Neural progenitor cell (in vitro differentiated cells): ENCODE data around the gene FABP7. TPM values are rescaled to one million over a fixed set of nuclear protein-coding genes. Genes with fewer than 3 reads are reported as not detected.
A peak's percentile ranks its signal among the peaks of the same experiment; 100 is the strongest.

Experiments used
- DNase-seq: peaks from one replicate; pipeline ENCODE4 v3.0.0-alpha.2; 2016; ENCODE audit warnings: low spot score
- H2AFZ ChIP-seq: fragments of 200-600 bp; sonication (generic); replicated peaks from 2 replicates; pipeline ENCODE4 v1.6.1; 2016; ENCODE audit warnings: antibody characterized with exemption
- H3F3A ChIP-seq: fragments of 200-600 bp; sonication (generic); 2 replicates; pipeline ENCODE4 v1.6.1; 2016; ENCODE audit warnings: antibody characterized with exemption, low read depth
- H3K27ac ChIP-seq: fragments of 200-600 bp; sonication (generic); 2 replicates; pipeline ENCODE4 v1.5.1; 2016; ENCODE audit warnings: mild to moderate bottlenecking
- H3K27me3 ChIP-seq: fragments of 200-600 bp; sonication (generic); 2 replicates; pipeline ENCODE4 v1.6.1; 2016; ENCODE audit warnings: mild to moderate bottlenecking, moderate library complexity
- H3K36me3 ChIP-seq: fragments of 200-600 bp; sonication (generic); 2 replicates; pipeline ENCODE4 v1.5.1; 2016
- H3K4me1 ChIP-seq: fragments of 200-600 bp; sonication (generic); 2 replicates; pipeline ENCODE4 v1.6.1; 2016; ENCODE audit warnings: mixed run types
- H3K4me2 ChIP-seq: fragments of 200-600 bp; sonication (generic); 2 replicates; pipeline ENCODE4 v1.6.1; 2016
- H3K4me3 ChIP-seq: fragments of 200-600 bp; sonication (generic); 2 replicates; pipeline ENCODE4 v1.5.1; 2016
- H3K79me2 ChIP-seq: fragments of 200-600 bp; sonication (generic); 2 replicates; pipeline ENCODE4 v1.6.1; 2016; ENCODE audit warnings: low read depth
- H3K9ac ChIP-seq: fragments of 200-600 bp; sonication (generic); 2 replicates; pipeline ENCODE4 v1.6.1; 2016
- H3K9me3 ChIP-seq: fragments of 200-600 bp; sonication (generic); 2 replicates; pipeline ENCODE4 v1.5.1; 2016; ENCODE audit warnings: low read depth
- H4K20me1 ChIP-seq: fragments of 200-600 bp; sonication (generic); 2 replicates; pipeline ENCODE4 v1.6.1; 2016; ENCODE audit warnings: low read depth
- H3K27ac Mint-ChIP-seq: 3 replicates; pipeline ENCODE4 v1.8.0; 2021; ENCODE audit warnings: mixed read lengths
- H3K27me3 Mint-ChIP-seq: 2 replicates; pipeline ENCODE4 v1.8.0; 2022; ENCODE audit warnings: low read depth, mild to moderate bottlenecking, inconsistent platforms, moderate library complexity, mixed read lengths; ENCODE audit not compliant: insufficient read depth
- H3K36me3 Mint-ChIP-seq: 3 replicates; pipeline ENCODE4 v1.8.0; 2021; ENCODE audit warnings: mixed read lengths
- H3K4me1 Mint-ChIP-seq: 3 replicates; pipeline ENCODE4 v1.8.0; 2021; ENCODE audit warnings: mixed read lengths
- H3K4me3 Mint-ChIP-seq: 3 replicates; pipeline ENCODE4 v1.8.0; 2021; ENCODE audit warnings: mild to moderate bottlenecking, moderate library complexity, mixed read lengths
- H3K9me3 Mint-ChIP-seq: 3 replicates; pipeline ENCODE4 v1.8.0; 2020; ENCODE audit warnings: mixed read lengths
- EZH2 ChIP-seq: fragments of 200-600 bp; sonication (generic); IDR thresholded peaks from 2 replicates; pipeline ENCODE4 v1.6.1; 2017; ENCODE audit warnings: antibody characterized with exemption, mild to moderate bottlenecking, moderate library complexity
- EZH2phosphoT487 ChIP-seq: fragments of 200-600 bp; sonication (generic); IDR thresholded peaks from 2 replicates; pipeline ENCODE4 v1.6.1; 2017; ENCODE audit warnings: antibody characterized with exemption
- total RNA-seq: library from RNA; depleted of rRNA; stranded (reverse); fragments of >200 nt; gene quantifications from 2 replicates; pipeline ENCODE4 v1.2.3, GENCODE V29; 2015; ENCODE audit warnings: low replicate concordance
- TF ChIP-seq, protein P1 (sequence below): fragments of 200-600 bp; sonication (generic); IDR thresholded peaks from 2 replicates; pipeline ENCODE4 v1.5.1; 2017; ENCODE audit warnings: antibody characterized with exemption, mild to moderate bottlenecking

Gene FABP7
- total RNA-seq, 1 donor from 2014 or later: 58.2 TPM

DNA sequence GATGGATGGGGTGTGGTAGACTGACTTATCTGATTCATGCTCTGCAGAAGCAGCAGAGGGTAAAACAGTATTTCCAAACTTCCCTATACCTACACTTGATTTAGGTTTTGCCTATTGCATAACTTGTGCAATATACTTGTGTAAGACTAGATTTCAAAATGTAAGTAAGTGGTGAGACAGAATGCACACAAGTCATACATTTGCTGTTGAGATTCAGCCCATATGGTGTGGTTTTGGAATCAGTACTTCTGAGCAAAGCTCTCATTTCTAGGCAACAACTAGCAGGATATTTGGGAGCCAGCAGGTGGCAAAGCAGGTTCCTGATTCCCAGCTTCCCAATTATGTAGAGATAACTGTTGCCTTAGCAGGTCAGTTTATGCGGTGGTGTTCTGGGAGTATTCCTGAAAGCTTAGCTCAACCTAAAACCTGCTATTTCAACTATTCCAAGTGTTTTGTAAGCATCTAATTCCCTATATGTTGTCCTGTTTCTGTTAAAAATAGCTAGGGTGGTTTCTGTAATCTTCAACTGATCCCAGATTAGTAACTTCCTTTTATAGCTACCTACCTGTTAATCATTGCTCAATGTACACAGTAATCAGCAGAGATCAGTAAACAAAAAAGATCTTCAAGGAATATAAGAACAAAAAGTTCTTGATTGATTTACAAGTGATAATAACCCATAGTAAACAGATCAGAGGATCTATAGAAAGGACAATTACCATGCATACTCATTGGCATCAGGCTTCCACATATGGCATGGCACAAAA, 8.5 kb upstream of the FABP7 start:
- no peak overlapping the region for H2AFZ ChIP-seq
- Mint-ChIP-seq H3K9me3 (peaks cover under 1% of the 10 kb centered on the region), H3K4me3 (no peak overlapping the region), H3K27ac (no peak overlapping the region), H3K4me1 (no peaks in the 10 kb centered on the region), H3K27me3 (no peaks in the 10 kb centered on the region), H3K36me3 (no peaks in the 10 kb centered on the region)
- no peaks in the 10 kb centered on the region for H3K9me3 ChIP-seq
- no peak overlapping the region for H3K27ac ChIP-seq
- no peak overlapping the region for H3K9ac ChIP-seq
- peak; percentile 34 for DNase-seq
- no peak overlapping the region for H3K4me3 ChIP-seq
- H3K79me2 ChIP-seq: no peaks in the 10 kb centered on the region
- no peaks in the 10 kb centered on the region for H3K27me3 ChIP-seq
- H3K4me2 ChIP-seq: no peak overlapping the region
- peaks cover 6% of the 10 kb centered on the region for H3K4me1 ChIP-seq
- H4K20me1 ChIP-seq: no peaks in the 10 kb centered on the region
- H3F3A ChIP-seq: no peaks in the 10 kb centered on the region
- H3K36me3 ChIP-seq: no peaks in the 10 kb centered on the region
- TF ChIP-seq EZH2 (no peak), EZH2phosphoT487 (no peak)
- TF ChIP-seq, protein P1, sequence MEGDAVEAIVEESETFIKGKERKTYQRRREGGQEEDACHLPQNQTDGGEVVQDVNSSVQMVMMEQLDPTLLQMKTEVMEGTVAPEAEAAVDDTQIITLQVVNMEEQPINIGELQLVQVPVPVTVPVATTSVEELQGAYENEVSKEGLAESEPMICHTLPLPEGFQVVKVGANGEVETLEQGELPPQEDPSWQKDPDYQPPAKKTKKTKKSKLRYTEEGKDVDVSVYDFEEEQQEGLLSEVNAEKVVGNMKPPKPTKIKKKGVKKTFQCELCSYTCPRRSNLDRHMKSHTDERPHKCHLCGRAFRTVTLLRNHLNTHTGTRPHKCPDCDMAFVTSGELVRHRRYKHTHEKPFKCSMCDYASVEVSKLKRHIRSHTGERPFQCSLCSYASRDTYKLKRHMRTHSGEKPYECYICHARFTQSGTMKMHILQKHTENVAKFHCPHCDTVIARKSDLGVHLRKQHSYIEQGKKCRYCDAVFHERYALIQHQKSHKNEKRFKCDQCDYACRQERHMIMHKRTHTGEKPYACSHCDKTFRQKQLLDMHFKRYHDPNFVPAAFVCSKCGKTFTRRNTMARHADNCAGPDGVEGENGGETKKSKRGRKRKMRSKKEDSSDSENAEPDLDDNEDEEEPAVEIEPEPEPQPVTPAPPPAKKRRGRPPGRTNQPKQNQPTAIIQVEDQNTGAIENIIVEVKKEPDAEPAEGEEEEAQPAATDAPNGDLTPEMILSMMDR: peak; percentile 45

DNA sequence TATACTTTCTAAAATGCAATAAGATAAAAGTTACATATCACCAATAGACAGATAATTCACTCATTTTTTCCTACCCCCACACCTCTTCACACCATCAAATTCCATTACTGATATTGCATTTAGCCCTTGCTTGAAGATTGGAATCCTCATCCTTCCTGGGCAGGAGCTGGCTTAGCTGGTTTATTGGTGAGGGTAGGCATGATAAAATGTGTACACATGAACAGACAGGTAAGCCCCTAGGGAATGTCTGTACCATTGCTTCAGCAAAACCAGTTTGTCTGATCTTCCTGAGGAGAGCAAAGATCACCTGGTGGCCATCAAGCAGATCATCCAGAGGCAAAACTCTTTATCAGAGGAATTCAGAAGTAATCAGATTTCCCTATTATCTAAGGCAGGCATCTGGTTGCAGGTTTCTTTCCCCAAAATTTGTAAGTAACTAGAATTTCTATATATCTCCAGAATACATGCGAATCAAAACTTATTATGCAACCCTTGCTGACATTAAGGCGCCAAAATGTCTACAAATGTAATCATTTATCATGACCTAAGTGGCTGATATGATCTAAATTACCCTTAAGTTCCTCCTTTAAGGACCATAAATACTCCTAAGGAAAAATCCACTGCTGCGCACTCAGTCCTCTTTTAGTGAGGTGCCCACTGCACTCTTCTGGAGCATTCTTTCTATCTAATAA, 6.6 kb upstream of the FABP7 start:
- H3K4me1 Mint-ChIP-seq: peaks cover under 1% of the 10 kb centered on the region
- H3K9me3 ChIP-seq: no peaks in the 10 kb centered on the region
- peaks cover 6% of the 10 kb centered on the region for H3K4me1 ChIP-seq
- no peak overlapping the region for H3K4me3 Mint-ChIP-seq
- H3K9me3 Mint-ChIP-seq: peaks cover 2% of the 10 kb centered on the region
- H3K79me2 ChIP-seq: no peaks in the 10 kb centered on the region
- H3K27me3 ChIP-seq: no peaks in the 10 kb centered on the region
- no peaks in the 10 kb centered on the region for H3K36me3 Mint-ChIP-seq
- H3F3A ChIP-seq: peaks cover 1% of the 10 kb centered on the region
- DNase-seq: no peak
- H3K36me3 ChIP-seq: no peaks in the 10 kb centered on the region
- no peak for TF ChIP-seq EZH2
- no peak for TF ChIP-seq EZH2phosphoT487
- TF ChIP-seq, protein P1: no peak
- H3K27ac ChIP-seq: no peak overlapping the region
- no peak overlapping the region for H3K27ac Mint-ChIP-seq
- H3K9ac ChIP-seq: no peak overlapping the region
- H3K27me3 Mint-ChIP-seq: no peaks in the 10 kb centered on the region
- no peak overlapping the region for H2AFZ ChIP-seq
- H3K4me3 ChIP-seq: no peak overlapping the region
- H4K20me1 ChIP-seq: no peaks in the 10 kb centered on the region
- H3K4me2 ChIP-seq: no peak overlapping the region

DNA sequence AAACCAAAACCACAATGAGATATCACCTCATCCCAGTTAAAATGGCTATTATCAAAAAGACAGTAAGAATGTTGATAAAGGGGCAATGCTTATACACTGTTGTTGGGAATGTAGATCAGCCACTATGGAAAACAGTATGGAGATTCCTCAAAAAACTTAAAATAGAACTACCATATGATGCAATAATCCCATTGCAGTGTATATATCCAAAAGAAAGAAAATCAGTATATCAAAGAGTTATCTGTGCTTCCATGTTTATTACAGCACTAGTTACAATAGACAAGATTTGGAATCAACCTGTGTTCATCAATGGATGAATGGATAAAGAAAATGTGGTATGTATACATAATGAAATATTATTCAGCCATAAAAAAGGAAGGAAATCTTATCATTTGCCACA, 3.5 kb upstream of the FABP7 start:
- H3K27ac Mint-ChIP-seq: no peak overlapping the region
- H3K9me3 Mint-ChIP-seq: peaks cover 2% of the 10 kb centered on the region
- Histone ChIP-seq H3K27me3 (no peaks in the 10 kb centered on the region), H2AFZ (no peak overlapping the region), H3K4me3 (no peak overlapping the region), H4K20me1 (no peaks in the 10 kb centered on the region), H3F3A (peaks cover 32% of the 10 kb centered on the region), H3K4me1 (peaks cover 32% of the 10 kb centered on the region), H3K9ac (no peak overlapping the region), H3K4me2 (no peak overlapping the region), H3K27ac (no peak overlapping the region), H3K9me3 (no peaks in the 10 kb centered on the region), H3K79me2 (no peaks in the 10 kb centered on the region), H3K36me3 (no peaks in the 10 kb centered on the region)
- TF ChIP-seq EZH2: no peak
- TF ChIP-seq, protein P1: no peak
- no peak for TF ChIP-seq EZH2phosphoT487
- peaks cover 7% of the 10 kb centered on the region for H3K27me3 Mint-ChIP-seq
- no peaks in the 10 kb centered on the region for H3K36me3 Mint-ChIP-seq
- no peak for DNase-seq
- peaks cover 29% of the 10 kb centered on the region for H3K4me1 Mint-ChIP-seq
- H3K4me3 Mint-ChIP-seq: no peak overlapping the region
